Measurements from ENCODE around the gene IRX6.

Gene IRX6

DNA sequence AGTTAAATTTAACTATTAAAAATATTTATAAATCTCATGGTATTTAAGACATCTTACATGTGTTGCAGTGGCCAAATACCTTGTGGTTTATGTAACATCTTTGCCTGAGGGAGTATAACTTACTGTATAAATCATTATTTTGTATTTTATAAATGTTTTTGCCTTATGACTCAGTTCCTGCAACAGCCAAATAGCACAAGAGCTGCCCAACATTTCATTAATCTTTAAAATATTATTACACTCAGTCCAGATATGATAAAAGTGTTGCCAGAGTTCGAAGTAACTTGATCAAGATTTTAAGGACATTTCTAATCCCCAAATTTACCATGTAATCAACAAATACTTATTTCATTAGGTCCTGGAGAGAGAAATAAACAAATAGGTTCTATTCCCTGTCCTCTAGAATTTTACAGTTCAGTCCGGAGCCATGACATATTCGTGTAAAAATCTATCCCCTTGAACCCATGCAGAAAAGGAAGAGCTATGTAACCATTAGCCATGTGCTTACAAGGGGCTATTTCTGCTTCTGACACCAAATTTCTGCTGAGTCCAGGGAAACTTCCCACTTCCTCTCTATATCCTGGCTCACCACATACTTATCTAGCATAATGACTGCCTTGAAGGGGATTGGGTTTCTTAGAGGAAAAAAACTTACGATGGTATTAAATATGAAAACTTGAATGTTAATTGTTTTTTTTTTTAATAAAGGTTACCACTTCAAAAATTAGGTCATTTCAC is 44.0 kb downstream of the IRX6 start:
- DNase-seq: no peak

DNA sequence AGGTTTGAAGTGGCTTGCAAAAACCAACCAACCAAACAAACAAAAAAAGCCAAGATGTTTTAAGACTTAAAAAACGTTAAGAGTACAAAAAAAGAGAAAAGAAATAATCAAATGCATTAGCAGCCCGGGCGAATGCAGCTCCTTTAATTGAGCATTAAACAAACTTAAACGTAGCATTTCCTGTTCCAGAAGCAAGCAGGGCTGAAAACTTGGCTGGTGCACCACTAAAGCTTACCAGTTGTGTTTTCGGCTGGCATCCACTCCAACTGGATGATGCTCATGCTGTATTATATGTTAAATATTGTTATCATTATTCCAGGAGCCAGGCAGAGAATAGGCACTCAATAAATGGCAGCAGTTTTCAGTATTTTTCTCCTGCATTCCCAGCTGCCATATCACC is 45.1 kb downstream of the IRX6 start:
- DNase-seq: no peak

DNA sequence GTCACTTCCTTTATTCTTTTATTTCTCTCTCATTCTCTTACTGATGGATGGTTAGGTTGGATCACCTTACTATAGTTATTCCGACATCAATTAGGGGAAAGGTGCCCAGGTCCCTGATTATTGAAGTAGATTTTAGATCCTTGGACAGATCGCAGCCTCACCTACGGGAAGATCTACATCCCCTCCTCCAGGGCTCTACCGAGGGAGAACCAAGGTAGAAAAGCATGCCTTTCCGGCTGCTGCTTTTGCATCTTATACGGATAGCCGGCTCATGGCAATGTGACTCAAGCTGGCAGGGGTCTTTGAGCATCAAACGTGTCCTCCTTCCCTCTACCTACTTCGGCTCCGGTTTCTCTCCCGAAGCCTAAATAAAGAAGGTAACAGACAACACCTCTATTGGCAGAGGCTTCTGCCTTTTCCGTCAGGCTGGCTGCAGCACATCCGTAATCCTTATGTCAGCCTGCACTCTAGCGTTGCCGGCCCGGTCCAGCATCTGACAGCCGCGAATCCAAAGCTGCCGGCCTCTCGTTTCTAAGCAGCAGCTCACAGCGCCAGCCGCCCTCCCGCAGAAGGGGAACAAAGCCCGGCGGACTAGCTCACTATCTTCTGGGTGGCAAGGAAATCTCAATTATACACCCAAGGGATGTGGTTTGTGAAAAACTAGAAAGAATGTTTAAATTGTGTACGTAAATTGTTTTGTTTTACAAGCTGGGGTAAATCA is 46.9 kb downstream of the IRX6 start:
- no peak for DNase-seq

DNA sequence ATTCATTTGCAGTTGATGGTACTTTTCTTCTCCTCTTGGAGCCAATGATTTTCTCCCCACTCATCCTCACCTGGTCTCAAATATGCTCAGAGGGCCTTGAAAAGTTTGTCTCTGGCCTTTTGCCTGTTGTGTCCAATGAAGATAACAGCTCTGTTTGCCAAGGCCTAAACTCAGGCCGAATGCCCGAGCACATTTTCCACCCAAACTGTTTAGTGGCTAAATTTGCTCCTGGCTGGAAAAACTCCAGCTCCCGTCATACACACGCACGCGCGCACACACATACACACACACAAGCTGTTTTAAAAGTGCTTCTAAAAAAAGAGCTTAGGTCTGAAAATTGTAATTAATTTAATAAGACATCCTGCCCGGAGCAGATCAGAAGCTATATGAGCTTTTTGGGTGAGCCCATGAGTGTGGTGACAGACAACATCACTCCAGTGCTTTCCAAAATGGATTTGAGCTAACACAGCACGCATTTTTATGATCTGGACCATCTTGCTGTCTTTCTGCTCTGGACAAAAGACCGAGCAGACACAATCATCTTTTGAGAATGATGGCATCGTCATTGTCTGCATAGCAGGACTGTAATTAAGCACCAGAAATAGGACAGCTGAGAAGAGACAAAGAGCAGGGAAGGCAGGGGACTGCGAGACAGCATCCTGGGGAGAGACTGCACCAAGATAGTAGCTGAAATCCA is 48.9 kb downstream of the IRX6 start:
- DNase-seq: no peak

DNA sequence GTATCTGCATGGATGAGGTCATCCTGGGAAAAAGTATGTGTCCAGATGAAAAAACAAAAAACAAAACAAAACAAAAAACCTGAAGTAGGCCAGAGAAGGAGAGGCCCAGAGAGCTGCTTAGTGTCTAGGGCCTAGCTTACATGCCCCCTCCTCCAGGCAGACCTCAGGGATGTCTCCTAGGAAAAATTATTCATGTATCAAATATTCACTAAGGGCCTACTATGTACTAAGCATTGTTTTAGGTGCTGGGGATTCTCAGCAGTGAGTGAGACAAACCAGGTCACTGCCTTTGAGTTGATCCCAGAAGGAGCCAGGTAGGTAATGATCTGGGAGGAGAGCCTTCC is 49.5 kb downstream of the IRX6 start:
- no peak for DNase-seq

DNA sequence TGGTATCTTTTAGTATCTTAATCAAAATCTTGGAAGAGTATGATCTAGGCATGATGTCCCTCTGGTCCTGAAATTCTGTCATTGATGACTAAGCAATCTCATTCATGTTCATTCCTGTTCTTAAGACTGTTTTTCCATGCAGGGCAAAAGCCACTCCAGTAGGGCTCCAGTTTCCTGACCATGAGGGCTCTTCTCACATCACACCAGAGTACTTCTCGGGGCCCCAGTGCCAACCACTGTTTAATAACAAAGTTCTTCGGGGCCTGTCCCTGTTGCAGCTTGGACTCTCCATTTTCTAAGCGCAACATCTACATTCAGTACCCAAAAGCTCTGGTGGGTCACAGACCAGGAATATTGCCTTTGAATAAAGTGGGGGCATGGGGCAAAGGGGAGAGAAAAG is 52.0 kb downstream of the IRX6 start:
- DNase-seq: no peak

DNA sequence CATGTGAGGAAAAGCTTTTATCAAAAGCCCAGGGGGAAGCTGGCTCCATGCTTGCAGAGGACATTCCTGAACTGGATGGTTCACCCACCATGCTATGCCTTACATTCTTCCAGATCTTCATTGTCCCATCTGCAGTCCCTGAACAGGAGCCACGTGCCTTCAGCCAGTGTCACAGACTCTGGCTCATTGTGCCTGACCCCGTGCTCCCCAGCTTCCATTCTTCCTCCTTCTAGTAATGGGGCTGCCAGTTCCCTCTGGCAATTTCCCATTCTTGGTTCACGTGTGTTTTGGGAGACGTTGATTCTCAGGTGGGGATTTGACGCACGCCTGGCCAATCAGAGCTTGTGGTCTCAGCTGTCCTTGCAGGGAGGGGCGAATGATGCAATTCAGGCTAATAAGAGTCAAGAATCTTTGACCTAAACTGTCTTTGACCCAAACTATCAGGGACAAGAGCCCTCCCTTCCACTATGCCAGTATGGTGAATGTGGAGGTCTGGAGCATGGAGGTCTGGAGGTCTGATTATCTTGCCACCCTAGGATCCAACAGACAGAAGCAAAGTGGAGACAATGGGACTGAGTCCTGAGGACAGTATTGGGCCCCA is 52.7 kb downstream of the IRX6 start:
- no peak for DNase-seq

DNA sequence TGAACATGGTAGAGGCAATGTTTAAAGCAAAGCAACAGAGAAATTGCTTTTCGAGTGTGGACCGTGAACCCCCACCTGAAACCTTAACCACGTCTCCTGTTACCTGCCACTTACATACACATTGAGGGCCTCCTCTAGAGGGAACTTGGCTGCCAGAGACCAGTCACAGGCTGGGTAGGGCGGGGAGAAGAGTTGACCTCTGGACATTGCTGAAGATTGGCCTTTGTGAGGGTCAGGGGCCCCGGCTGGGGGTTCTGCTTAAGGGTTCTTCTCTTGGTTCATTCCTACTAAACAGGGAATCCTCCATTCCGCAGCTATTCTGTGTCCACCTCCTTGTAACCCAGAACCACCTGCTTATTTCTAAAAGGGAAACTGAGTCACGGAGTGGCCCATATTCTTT is 53.8 kb downstream of the IRX6 start:
- DNase-seq: no peak

DNA sequence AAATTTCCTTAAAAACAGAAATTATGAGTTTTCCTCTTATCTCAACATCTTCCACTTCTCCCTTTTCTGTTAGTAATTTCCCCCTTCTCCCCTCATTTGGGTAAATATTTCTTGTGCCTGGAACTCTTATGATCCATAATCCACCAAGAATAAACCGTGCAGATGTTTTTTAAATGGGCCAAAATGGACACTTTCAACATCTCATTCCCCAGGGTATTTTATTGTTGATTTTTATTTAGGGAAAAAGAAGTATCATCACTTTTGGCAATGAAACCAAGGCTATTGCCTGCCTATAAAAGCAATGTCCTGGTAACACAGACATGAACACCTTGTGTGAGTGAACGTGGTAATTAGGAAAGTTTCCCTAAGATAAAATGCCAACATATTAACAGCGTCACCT is 54.6 kb downstream of the IRX6 start:
- DNase-seq: no peak

DNA sequence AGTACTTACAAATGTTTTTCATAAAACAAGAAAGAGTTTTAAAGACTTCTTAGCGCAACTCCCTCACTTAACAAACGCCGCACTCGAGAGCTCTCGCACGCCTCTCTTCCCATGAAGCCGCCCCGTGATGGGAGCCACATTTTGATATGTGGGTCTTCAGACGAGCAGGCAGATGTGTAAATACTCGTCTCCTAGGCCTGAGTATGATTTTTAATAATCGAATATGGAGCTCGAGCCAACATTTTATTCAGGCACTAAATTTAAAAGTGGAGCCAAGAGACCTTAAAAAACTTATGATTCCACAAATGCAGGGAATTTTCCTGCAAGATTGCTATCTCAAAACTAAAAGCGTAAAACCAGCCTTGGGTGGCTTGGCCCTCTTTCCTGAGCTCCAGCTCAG is 55.4 kb downstream of the IRX6 start:
- no peak for DNase-seq

DNA sequence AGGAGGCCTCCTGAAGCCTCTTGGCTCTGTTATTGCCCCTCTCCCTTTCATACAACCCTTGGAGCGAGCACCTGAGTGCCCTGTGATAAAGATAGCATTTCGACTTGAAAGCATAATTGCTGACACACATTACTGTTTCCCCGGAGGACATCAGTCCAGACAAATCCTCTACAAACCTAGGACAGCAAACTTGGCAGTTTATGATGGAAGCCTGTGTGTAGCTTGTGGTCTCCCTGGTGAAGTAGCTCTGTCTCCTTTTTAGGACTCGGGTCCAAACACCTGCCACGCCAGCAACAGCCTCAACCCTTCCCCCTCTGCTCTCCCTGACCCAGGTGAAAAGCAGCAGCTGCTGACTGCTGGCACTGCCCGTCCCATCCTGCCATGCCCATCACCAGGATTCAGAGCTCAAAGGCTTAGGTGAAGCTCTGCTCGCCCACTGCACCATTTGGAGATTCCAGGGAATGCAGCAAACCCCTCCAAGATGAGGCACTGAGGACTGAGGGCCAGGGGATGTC is 55.9 kb downstream of the IRX6 start:
- no peak for DNase-seq

Measured in NCI-H526 treated with DMSO at 0.1 percent for 48 hours (cell line).